Measurements from ENCODE around the gene CTCFL.
A peak's percentile ranks its signal among the peaks of the same experiment; 100 is the strongest.

GRCh38 chr20:57509665-57510237, 15.2 kb downstream of the CTCFL start:
- TF ChIP-seq CTCF (IDR thresholded peaks at IDR 0.05; ENCODE audit: low read depth, low read length, poor library complexity, severe bottlenecking) (peak; percentile 60), EZH2phosphoT487 (IDR thresholded peaks at IDR 0.05; ENCODE audit: borderline replicate concordance, low read length) (no peak)
